OCI-M1 (cell line): ENCODE results near the gene CGREF1.
A peak's percentile ranks its signal among the peaks of the same experiment; 100 is the strongest.
"Not testable (repeated sequence)": the region's sequence is repeated elsewhere in the genome, so short reads cannot be mapped to it uniquely, and the experiment has no call there.

Experiments used
- DNase-seq: peaks from one replicate; lab custom pipeline; 2025; lab: John Stamatoyannopoulos, UW

The CGREF1 gene

GRCh38 chr2:27087823-27088410, 31.0 kb downstream of the CGREF1 start:
- DNase-seq: no peak

DNA sequence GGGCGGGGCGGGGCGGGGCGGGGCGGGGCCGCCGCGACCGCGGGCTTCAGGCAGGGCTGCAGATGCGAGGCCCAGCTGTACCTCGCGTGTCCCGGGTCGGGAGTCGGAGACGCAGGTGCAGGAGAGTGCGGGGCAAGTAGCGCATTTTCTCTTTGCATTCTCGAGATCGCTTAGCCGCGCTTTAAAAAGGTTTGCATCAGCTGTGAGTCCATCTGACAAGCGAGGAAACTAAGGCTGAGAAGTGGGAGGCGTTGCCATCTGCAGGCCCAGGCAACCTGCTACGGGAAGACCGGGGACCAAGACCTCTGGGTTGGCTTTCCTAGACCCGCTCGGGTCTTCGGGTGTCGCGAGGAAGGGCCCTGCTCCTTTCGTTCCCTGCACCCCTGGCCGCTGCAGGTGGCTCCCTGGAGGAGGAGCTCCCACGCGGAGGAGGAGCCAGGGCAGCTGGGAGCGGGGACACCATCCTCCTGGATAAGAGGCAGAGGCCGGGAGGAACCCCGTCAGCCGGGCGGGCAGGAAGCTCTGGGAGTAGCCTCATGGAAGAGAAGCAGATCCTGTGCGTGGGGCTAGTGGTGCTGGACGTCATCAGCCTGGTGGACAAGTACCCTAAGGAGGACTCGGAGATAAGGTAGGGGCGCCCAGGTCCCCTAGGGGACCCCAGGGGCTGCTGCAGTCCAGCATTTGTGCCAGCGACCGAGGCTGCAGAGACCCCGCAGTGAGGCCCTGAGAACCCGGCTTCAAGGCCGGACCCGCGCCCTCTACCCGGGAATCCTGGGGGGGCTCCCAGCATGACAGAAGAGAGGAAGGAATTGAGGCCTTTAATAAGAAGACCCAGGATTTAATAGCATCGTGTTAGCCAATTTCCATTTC, 32.0 kb downstream of the CGREF1 start, which contains the start of gene KHK:
Gene KHK (plus strand): TSS at position 49 of the 870 bp plus-strand sequence. CDS start 488 bp downstream, at position 537.
- DNase-seq: no peak

DNA sequence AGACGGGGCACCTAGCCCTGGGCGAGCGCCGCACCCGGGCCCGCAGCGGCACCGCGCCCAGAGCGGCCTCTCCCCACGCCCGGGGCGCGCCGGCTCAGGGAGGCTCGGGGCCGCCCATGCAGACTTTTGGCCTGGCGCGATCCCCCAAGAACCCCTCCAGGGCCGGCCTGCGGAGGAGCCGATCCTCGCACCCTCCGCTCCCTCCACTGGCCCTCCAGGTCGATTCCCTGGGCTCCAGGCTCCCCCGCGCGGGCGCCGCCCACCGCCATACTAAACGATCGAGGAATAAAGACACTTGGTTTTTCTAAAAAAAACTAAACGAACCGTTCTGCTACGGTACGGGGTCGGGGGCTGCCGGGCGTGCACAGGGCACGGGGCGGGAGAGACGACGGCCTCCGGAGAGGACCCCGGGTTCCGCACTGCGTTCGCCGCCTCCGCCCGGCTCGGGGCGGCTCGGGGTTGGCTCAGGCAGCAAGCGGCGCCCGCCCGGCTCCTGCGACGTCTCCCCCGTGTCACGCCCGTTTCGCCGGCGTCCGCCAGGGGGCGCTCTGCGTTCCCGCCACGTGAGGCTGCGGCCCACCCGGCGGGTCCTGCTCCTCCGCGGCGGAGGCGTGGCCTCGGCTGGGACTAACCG, 32.7 kb downstream of the CGREF1 start:
- peak; percentile 97 for DNase-seq

DNA sequence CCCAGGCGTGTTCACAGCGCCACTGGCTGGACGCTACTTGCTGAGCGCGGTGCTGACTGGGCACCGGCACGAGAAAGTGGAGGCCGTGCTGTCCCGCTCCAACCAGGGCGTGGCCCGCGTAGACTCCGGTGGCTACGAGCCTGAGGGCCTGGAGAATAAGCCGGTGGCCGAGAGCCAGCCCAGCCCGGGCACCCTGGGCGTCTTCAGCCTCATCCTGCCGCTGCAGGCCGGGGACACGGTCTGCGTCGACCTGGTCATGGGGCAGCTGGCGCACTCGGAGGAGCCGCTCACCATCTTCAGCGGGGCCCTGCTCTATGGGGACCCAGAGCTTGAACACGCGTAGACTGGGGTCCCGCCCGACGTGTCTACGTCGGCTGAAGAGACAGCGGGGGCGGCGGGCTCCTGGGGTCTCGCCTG, 33.2 kb downstream of the CGREF1 start:
- peak; percentile 85 for DNase-seq

GRCh38 chr2:27085062-27085672, 33.8 kb downstream of the CGREF1 start:
- DNase-seq: no peak

DNA sequence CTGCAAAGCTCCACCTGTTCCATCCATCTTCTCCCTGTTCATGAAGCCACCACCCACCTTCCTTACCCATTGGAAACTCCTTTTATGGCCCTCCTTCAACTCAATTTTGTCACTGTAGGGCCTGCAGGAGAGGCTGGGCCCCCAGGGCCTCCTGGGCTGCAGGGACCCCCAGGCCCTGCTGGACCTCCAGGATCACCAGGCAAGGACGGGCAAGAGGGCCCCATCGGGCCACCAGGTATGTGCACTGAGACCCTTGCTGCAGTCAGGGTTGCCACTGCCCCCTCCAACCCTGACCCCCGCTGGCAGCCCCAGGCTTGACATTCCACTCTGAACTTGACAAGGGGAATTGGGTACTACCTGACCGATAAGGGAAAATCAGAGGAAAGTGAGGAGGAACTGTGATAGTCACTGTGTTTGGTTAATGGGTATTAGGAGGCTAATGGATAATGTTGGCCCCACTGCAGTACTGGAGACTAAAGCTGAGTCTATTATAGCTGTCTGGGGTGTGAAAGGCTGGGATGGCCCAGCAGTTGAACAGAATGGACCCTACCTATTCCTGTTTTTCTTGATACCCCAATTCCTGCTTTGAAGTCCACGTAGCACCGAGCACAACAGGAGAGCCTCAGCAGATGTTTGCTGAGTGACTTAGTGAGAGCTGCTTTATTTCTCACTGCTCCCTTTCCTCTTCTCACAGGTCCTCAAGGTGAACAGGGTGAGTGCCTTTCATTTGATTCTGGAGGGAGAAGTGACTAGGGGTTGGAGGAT, 34.4 kb downstream of the CGREF1 start:
- DNase-seq: no peak

DNA sequence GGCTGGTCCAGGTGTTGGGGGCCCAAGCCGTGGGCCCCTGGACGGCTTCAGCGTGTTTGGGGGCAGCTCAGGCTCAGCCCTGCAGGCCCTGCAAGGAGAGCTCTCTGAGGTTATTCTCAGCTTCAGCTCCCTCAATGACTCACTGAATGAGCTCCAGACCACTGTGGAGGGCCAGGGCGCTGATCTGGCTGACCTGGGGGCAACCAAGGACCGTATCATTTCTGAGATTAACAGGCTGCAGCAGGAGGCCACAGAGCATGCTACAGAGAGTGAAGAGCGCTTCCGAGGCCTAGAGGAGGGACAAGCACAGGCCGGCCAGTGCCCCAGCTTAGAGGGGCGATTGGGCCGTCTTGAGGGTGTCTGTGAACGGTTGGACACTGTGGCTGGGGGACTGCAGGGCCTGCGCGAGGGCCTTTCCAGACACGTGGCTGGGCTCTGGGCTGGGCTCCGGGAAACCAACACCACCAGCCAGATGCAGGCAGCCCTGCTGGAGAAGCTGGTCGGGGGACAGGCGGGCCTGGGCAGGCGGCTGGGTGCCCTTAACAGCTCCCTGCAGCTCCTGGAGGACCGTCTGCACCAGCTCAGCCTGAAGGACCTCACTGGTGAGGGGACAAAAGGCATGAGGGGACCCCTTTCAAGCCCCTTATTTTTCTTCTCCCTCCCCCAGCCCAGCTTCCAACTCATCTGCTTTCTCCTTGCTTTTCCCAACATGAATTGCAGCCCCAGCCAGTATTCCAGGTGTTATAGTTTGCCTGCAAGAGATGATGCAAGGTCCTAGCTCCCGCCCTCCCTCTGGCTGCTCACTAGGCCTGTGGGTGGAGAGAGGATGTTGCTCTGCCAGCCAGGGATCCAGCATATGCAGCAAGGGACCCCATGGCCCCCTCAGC, 35.3 kb downstream of the CGREF1 start:
- no peak for DNase-seq

GRCh38 chr2:27082773-27083409, 36.0 kb downstream of the CGREF1 start:
- DNase-seq: no peak

DNA sequence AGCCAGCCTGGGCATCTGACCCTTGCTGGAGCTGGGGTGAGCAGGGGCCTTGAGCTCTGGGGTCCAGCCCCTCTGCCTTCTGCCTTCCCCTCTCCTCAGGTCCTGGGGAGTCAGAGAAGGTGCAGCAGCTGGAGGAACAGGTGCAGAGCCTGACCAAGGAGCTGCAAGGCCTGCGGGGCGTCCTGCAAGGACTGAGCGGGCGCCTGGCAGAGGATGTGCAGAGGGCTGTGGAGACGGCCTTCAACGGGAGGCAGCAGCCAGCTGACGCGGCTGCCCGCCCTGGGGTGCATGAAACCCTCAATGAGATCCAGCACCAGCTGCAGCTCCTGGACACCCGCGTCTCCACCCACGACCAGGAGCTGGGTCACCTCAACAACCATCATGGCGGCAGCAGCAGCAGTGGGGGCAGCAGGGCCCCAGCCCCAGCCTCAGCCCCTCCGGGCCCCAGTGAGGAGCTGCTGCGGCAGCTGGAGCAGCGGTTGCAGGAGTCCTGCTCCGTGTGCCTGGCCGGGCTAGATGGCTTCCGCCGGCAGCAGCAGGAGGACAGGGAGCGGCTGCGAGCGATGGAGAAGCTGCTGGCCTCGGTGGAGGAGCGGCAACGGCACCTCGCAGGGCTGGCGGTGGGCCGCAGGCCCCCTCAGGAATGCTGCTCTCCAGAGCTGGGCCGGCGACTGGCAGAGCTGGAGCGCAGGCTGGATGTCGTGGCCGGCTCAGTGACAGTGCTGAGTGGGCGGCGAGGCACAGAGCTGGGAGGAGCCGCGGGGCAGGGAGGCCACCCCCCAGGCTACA, 36.8 kb downstream of the CGREF1 start:
- no peak for DNase-seq

GRCh38 chr2:27080603-27080936, 38.4 kb downstream of the CGREF1 start:
- no peak for DNase-seq

- DNase-seq: no peak
These were observed 38.8 kb downstream of the CGREF1 start for GRCh38 chr2:27080140-27080469.

- no peak for DNase-seq
These were observed 39.4 kb downstream of the CGREF1 start for GRCh38 chr2:27079233-27080139.

- DNase-seq: no peak
These were observed 40.4 kb downstream of the CGREF1 start, which contains the start of gene EMILIN1 for GRCh38 chr2:27078267-27079194. Gene EMILIN1 (plus strand): TSS chr2:27078615. CDS start chr2:27079066, 451 bp downstream.

- DNase-seq: no peak
These were observed 41.7 kb downstream of the CGREF1 start for GRCh38 chr2:27077231-27077630.

DNA sequence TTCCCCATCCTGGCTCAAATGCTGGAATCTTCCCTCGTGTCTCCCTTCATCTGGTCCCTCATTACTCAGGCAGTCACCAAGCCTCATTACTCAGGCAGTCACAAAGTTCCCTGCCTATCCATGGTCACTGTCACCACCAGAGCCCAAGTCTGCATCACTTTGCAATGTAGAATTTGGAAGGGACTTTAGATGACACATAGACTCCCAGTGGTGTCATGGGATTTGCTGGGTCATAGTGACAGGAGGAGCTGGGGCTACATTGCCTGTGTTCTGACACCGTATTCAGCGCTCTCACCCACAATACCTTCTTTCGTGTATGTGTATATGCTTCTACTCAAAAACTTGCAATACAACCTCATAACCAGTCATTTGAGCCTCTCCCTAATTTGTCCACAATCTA, 42.6 kb downstream of the CGREF1 start:
- no peak for DNase-seq

DNA sequence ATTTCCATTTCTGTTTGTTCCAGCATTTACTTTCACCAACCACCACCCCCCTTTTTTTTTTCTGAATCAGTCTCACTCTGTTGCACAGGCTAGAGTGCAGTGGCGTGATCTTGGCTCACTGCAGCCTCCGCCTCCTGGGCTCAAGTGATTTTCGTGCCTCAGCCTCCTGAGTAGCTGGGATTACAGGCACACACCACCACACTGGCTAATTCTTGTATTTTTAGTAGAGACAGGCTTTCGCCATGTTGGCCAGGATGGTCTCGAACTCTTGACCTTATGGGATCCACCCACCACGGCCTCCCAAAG, 43.4 kb downstream of the CGREF1 start:
- not testable (repeated sequence) for DNase-seq

- peak; percentile 33 for DNase-seq
These were observed 44.0 kb downstream of the CGREF1 start for GRCh38 chr2:27074738-27075565.
